Fibroblast of lung (primary cell): ENCODE data around the gene PDHX. TPM values are rescaled to one million over a fixed set of nuclear protein-coding genes. Genes with fewer than 3 reads are reported as not detected.
"Not testable (repeated sequence)": the region's sequence is repeated elsewhere in the genome, so short reads cannot be mapped to it uniquely, and the experiment has no call there.

Experiments
- DNase-seq, 2 donors: peaks; one replicate each; pipeline versions ENCODE4 v3.0.0 to v3.0.0-alpha.2; 2010; ENCODE audit warnings: low read depth in 2 of 2
- H2AFZ ChIP-seq: 2 replicates; pipeline ENCODE4 v1.5.1; 2012; ENCODE audit warnings: low read length, control low read depth, inconsistent platforms
- H3K27ac ChIP-seq: 2 replicates; pipeline ENCODE4 v1.5.1; 2011; ENCODE audit warnings: low read length, control low read depth; ENCODE audit not compliant: insufficient read depth
- H3K27me3 ChIP-seq: 2 replicates; pipeline ENCODE4 v1.5.1; 2011; ENCODE audit warnings: mild to moderate bottlenecking, low read length; ENCODE audit not compliant: control insufficient read depth, insufficient read depth
- H3K36me3 ChIP-seq: 2 replicates; pipeline ENCODE4 v1.5.1; 2011; ENCODE audit warnings: low read length; ENCODE audit not compliant: control insufficient read depth, insufficient read depth
- H3K4me1 ChIP-seq: 2 replicates; pipeline ENCODE4 v1.5.1; 2011; ENCODE audit warnings: low read length; ENCODE audit not compliant: control insufficient read depth, insufficient read depth; ENCODE audit errors: extremely low read depth
- H3K4me2 ChIP-seq: 2 replicates; pipeline ENCODE4 v1.5.1; 2011; ENCODE audit warnings: low read length, control low read depth; ENCODE audit not compliant: insufficient read depth; ENCODE audit errors: extremely low read depth
- H3K4me3 ChIP-seq, 4 experiments: fragments of 200-600 bp in 1 of 4; sonication (generic) in 1 of 4; replicated peaks in 1 of 4; 2 replicates each; pipeline ENCODE4 v1.5.1; 2011 to 2016; ENCODE audit warnings: low read length in 4 of 4, low read depth in 3 of 4, mild to moderate bottlenecking in 3 of 4, control low read depth in 2 of 4, inconsistent platforms in 1 of 4, mixed read lengths in 1 of 4; ENCODE audit not compliant: insufficient read depth in 1 of 4; ENCODE audit errors: control extremely low read depth in 1 of 4
- H3K79me2 ChIP-seq: 2 replicates; pipeline ENCODE4 v1.5.1; 2012; ENCODE audit warnings: mild to moderate bottlenecking, low read length, inconsistent platforms; ENCODE audit not compliant: control insufficient read depth, insufficient read depth
- H3K9ac ChIP-seq: 2 replicates; pipeline ENCODE4 v1.5.1; 2011; ENCODE audit warnings: mild to moderate bottlenecking, low read length, control low read depth; ENCODE audit not compliant: insufficient read depth
- H3K9me3 ChIP-seq: 2 replicates; pipeline ENCODE4 v1.5.1; 2012; ENCODE audit warnings: low read depth, low read length; ENCODE audit not compliant: control insufficient read depth, insufficient read depth
- H4K20me1 ChIP-seq: 2 replicates; pipeline ENCODE4 v1.5.1; 2011; ENCODE audit warnings: low read length; ENCODE audit not compliant: control insufficient read depth, insufficient read depth; ENCODE audit errors: extremely low read depth
- CTCF ChIP-seq, 2 donors: IDR thresholded peaks in 1 of 2; conservative IDR thresholded peaks in 1 of 2; 1 replicate in 1 of 2; 2 replicates in 1 of 2; pipeline ENCODE4 v1.5.1; 2011 to 2012; ENCODE audit warnings: low read length in 2 of 2, control low read depth in 1 of 2, inconsistent platforms in 1 of 2, low read depth in 1 of 2, mild to moderate bottlenecking in 1 of 2
- EZH2 ChIP-seq: IDR thresholded peaks from 2 replicates; pipeline ENCODE4 v1.5.1; 2012; ENCODE audit warnings: low read length, control low read depth, mild to moderate bottlenecking; ENCODE audit errors: missing control alignments
- polyA plus RNA-seq, 2 donors: library from polyadenylated mRNA; depleted of rRNA in 1 of 2; stranded (reverse) in 1 of 2; unstranded in 1 of 2; fragments of >200 nt; gene quantifications; 2 replicates each; pipeline ENCODE4 v1.2.1, GENCODE V29; 2011 to 2012; ENCODE audit warnings: missing spikeins in 1 of 2
- total RNA-seq: library from RNA; depleted of rRNA; stranded (reverse); fragments of >200 nt; gene quantifications from 2 replicates; pipeline ENCODE4 v1.2.1, GENCODE V29; 2014

PDHX gene
- total and polyA plus RNA-seq, 2 donors (not counting 1 experiment from before 2014, with no cell fraction given), result 29.6 to 36.5 TPM

- no peak overlapping the region for H3K27ac ChIP-seq
- no peak overlapping the region for H3K9ac ChIP-seq
- no peak overlapping the region for H3K4me3 ChIP-seq
- peak; percentile 42 to 81 for DNase-seq
- no peaks in the 10 kb centered on the region for H4K20me1 ChIP-seq
- TF ChIP-seq EZH2 (no peak), CTCF (conservative IDR thresholded peaks at IDR 0.05 in 1 of 2, IDR thresholded peaks at IDR 0.05 in 1 of 2; ENCODE audit: low read depth in 1 of 2, low read length in 2 of 2) (peak in 1 of 2 donors; percentile 43)
- H3K9me3 ChIP-seq, result no peaks in the 10 kb centered on the region
- no peak overlapping the region for H3K4me2 ChIP-seq
- H2AFZ ChIP-seq, result no peak overlapping the region
- H3K36me3 ChIP-seq, result no peaks in the 10 kb centered on the region
- H3K79me2 ChIP-seq, result no peaks in the 10 kb centered on the region
- no peaks in the 10 kb centered on the region for H3K27me3 ChIP-seq
- H3K4me1 ChIP-seq, result no peaks in the 10 kb centered on the region
Measured at GRCh38 chr11:34890812-34891211, 25.6 kb upstream of the PDHX start.

DNA sequence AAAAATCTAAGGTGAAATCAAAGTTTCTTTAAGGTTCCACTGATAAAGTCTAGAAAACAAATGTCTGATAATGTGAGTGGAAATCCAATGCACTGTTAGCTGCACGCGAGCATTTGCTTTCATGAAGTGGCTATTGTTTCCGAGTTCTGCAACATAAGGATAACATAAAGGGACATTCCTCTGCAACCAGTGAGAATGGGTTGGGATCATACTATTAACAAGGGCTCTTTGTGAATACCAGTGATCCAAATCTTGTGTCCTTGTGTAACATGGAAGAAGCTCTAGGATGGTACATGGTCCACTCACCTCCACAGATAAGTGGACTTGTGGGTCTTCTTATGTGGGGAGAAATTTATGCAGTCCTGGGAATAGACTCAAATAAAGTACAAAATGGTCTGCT, 24.8 kb upstream of the PDHX start:
- no peak overlapping the region for H3K9ac ChIP-seq
- no peaks in the 10 kb centered on the region for H3K4me1 ChIP-seq
- H3K4me3 ChIP-seq, result no peak overlapping the region
- no peaks in the 10 kb centered on the region for H3K9me3 ChIP-seq
- H3K4me2 ChIP-seq, result no peak overlapping the region
- H2AFZ ChIP-seq, result no peak overlapping the region
- no peak overlapping the region for H3K27ac ChIP-seq
- no peaks in the 10 kb centered on the region for H3K79me2 ChIP-seq
- no peaks in the 10 kb centered on the region for H3K27me3 ChIP-seq
- H3K36me3 ChIP-seq, result no peaks in the 10 kb centered on the region
- no peak for TF ChIP-seq EZH2
- TF ChIP-seq CTCF (conservative IDR thresholded peaks at IDR 0.05 in 1 of 2, IDR thresholded peaks at IDR 0.05 in 1 of 2; ENCODE audit: low read depth in 1 of 2, low read length in 2 of 2), result no peak
- no peaks in the 10 kb centered on the region for H4K20me1 ChIP-seq
- no peak for DNase-seq

DNA sequence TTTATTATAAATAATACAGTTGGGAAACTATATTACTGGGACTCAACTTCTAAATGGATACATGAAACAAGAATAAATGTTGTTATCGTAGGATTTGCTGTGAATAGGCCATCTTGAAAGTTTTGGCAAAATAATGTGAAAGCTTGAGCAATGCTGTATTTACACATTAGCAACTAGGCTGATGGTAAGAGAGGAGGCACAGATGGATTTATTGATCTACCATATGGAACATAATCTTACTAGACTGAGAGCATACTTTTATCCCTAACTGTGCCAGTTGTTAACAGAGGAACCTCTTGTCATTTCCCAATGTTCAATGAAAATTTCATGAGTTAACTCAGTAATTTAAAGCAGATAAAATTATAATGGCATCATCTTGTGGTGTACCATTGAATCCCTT, 23.0 kb upstream of the PDHX start:
- no peak overlapping the region for H3K4me2 ChIP-seq
- H3K9me3 ChIP-seq, result no peaks in the 10 kb centered on the region
- TF ChIP-seq CTCF (conservative IDR thresholded peaks at IDR 0.05 in 1 of 2, IDR thresholded peaks at IDR 0.05 in 1 of 2; ENCODE audit: low read depth in 1 of 2, low read length in 2 of 2) (no peak), EZH2 (no peak)

GRCh38 chr11:34896191-34896590, 20.2 kb upstream of the PDHX start:
- H3K27me3 ChIP-seq, H3K4me3 ChIP-seq, DNase-seq: not testable (repeated sequence)

More for the DNA sequence above, 23.0 kb upstream of the PDHX start:
- Histone ChIP-seq H3K9ac (no peak overlapping the region), H3K4me3 (no peak overlapping the region), H3K4me1 (no peaks in the 10 kb centered on the region), H4K20me1 (no peaks in the 10 kb centered on the region), H3K36me3 (no peaks in the 10 kb centered on the region), H3K27me3 (no peaks in the 10 kb centered on the region), H3K79me2 (no peaks in the 10 kb centered on the region), H3K27ac (no peak overlapping the region), H2AFZ (no peak overlapping the region)
- DNase-seq, result peak in 1 of 2 donors; percentile 42

More at GRCh38 chr11:34896191-34896590, 20.2 kb upstream of the PDHX start:
- not testable (repeated sequence) for H3K4me1 ChIP-seq, H3K36me3 ChIP-seq, H3K9ac ChIP-seq, H3K79me2 ChIP-seq, H4K20me1 ChIP-seq, H3K27ac ChIP-seq, H3K4me2 ChIP-seq, H2AFZ ChIP-seq, H3K9me3 ChIP-seq
